Stimulated activated CD4-positive, alpha-beta T cell treated with anti-CD3 and anti-CD28 coated beads, TNF-alpha, amount 100 ng/mL, for 1 hour (primary cell): Measurements from ENCODE around the gene PDE4D.

Experiments used
- DNase-seq, 3 donors: peaks; one replicate each; pipeline ENCODE4 v3.0.0-alpha.2; 2020; ENCODE audit warnings: low read depth in 3 of 3, low spot score in 1 of 3

Gene PDE4D

GRCh38 chr5:58921159-58921558 lies 972.4 kb downstream of the PDE4D start:
- DNase-seq, result no peak

GRCh38 chr5:58919833-58920232 lies 973.7 kb downstream of the PDE4D start:
- no peak for DNase-seq
